Testis (tissue), 2 donors: Measurements from ENCODE around the gene ZPR1.

Source experiments
- CTCF ChIP-seq, 3 experiments: fragments of 450-650 bp in 2 of 3; fragments of 200-600 bp in 1 of 3; sonication (generic) in 1 of 3; IDR thresholded peaks; one replicate each; pipeline ENCODE4 v1.5.1; 2016 to 2019; ENCODE audit warnings: antibody characterized with exemption in 3 of 3, mild to moderate bottlenecking in 2 of 3, moderate library complexity in 1 of 3
- POLR2A ChIP-seq: fragments of 450-650 bp; IDR thresholded peaks from one replicate; pipeline ENCODE4 v1.6.1; 2017; ENCODE audit warnings: antibody characterized with exemption, mild to moderate bottlenecking, moderate library complexity

GRCh38 chr11:116731097-116731761 is 56.6 kb downstream of the ZPR1 start:
- TF ChIP-seq CTCF (IDR thresholded peaks at IDR 0.05) (no peak), POLR2A (no peak)
